CD4-positive, alpha-beta T cell (primary cell): ENCODE data around the gene KIRREL2. TPM values are rescaled to one million over a fixed set of nuclear protein-coding genes. Genes with fewer than 3 reads are reported as not detected.
A peak's percentile ranks its signal among the peaks of the same experiment; 100 is the strongest.
"Not testable (repeated sequence)": the region's sequence is repeated elsewhere in the genome, so short reads cannot be mapped to it uniquely, and the experiment has no call there.

ENCODE experiments used
- ATAC-seq: fragments of 200-7000 bp; cut with Tn5 transposase; one replicate; pipeline ENCODE4 v1.10.0; 2022; ENCODE audit warnings: mild to moderate bottlenecking; ENCODE audit not compliant: poor library complexity
- CTCF ChIA-PET: fragments of 350-600 bp; sonication (Branson Sonifier 250); formaldehyde crosslinking; loops from one replicate; lab custom pipeline; 2021; ENCODE audit warnings: antibody characterized with exemption, inconsistent platforms; lab: Charles Lee
- POLR2A ChIA-PET: fragments of 350-600 bp; sonication (Branson Sonifier 250); formaldehyde crosslinking; loops from one replicate; lab custom pipeline; 2021; ENCODE audit warnings: antibody characterized with exemption, inconsistent platforms; lab: Charles Lee
- DNase-seq, 14 experiments: peaks; one replicate each; pipeline ENCODE4 v3.0.0-alpha.2; 2013 to 2020; ENCODE audit warnings: mixed read lengths in 2 of 14
- H3K27ac ChIP-seq, 2 donors: one replicate each; pipeline versions ENCODE4 v1.5.1 to v1.7.0; 2013; ENCODE audit warnings: low read length in 2 of 2, low read depth in 1 of 2, mild to moderate bottlenecking in 1 of 2
- H3K27me3 ChIP-seq, 2 experiments: 1 replicate in 1 of 2; 2 replicates in 1 of 2; pipeline versions ENCODE4 v1.6.1 to v1.7.0; 2013; ENCODE audit warnings: low read length in 2 of 2, control low read depth in 1 of 2, mild to moderate bottlenecking in 1 of 2, moderate library complexity in 1 of 2; ENCODE audit not compliant: insufficient read depth in 2 of 2, control insufficient read depth in 1 of 2
- H3K36me3 ChIP-seq: one replicate; pipeline ENCODE4 v1.6.1; 2013; ENCODE audit warnings: low read length, control low read depth; ENCODE audit not compliant: insufficient read depth
- H3K4me1 ChIP-seq: one replicate; pipeline ENCODE4 v1.6.1; 2013; ENCODE audit warnings: low read length, control low read depth; ENCODE audit not compliant: insufficient read depth
- H3K4me3 ChIP-seq: one replicate; pipeline ENCODE4 v1.5.1; 2013; ENCODE audit warnings: mild to moderate bottlenecking, low read length, moderate library complexity
- H3K9me3 ChIP-seq, 2 experiments: 1 replicate in 1 of 2; 2 replicates in 1 of 2; pipeline versions ENCODE4 v1.6.1 to v1.7.0; 2013; ENCODE audit warnings: low read length in 2 of 2, mild to moderate bottlenecking in 2 of 2, control low read depth in 1 of 2, moderate library complexity in 1 of 2; ENCODE audit not compliant: control insufficient read depth in 1 of 2, insufficient read depth in 1 of 2
- H3K27ac Mint-ChIP-seq: one replicate; pipeline ENCODE4 v1.8.0; 2020; ENCODE audit warnings: mixed read lengths
- H3K27me3 Mint-ChIP-seq: one replicate; pipeline ENCODE4 v1.8.0; 2021; ENCODE audit warnings: mixed read lengths
- H3K36me3 Mint-ChIP-seq: one replicate; pipeline ENCODE4 v1.8.0; 2021; ENCODE audit warnings: low read depth, mixed read lengths
- H3K4me1 Mint-ChIP-seq: one replicate; pipeline ENCODE4 v1.8.0; 2021; ENCODE audit warnings: low read depth, mixed read lengths
- H3K4me3 Mint-ChIP-seq: one replicate; pipeline ENCODE4 v1.8.0; 2020; ENCODE audit warnings: mild to moderate bottlenecking, mixed read lengths
- H3K9me3 Mint-ChIP-seq: one replicate; pipeline ENCODE4 v1.8.0; 2020; ENCODE audit warnings: mixed read lengths
- intact Hi-C, 2 experiments: fragments of 100-400 bp; cut with DNase I in 1 of 2; cut with micrococcal nuclease in 1 of 2; formaldehyde crosslinking; loops; one replicate each; pipeline versions ENCODE4 v1.15.1 to v1.9.0; 2023 to 2025; cut with DNase I, micrococcal nuclease
- total RNA-seq, 174 experiments: library from RNA in 2 of 174; stranded (reverse) in 2 of 174; gene quantifications; one replicate each; pipeline ENCODE4 v1.2.3 and lab custom pipeline; 2021 to 2026
- TF ChIP-seq, protein P1 (sequence below): fragments of 200-600 bp; IDR thresholded peaks from one replicate; pipeline ENCODE4 v1.8.0; 2022; ENCODE audit warnings: antibody characterized with exemption, mild to moderate bottlenecking

The KIRREL2 gene
- total RNA-seq, 2 experiments from 2014 or later = 0.14 TPM; not detected in 1

DNA sequence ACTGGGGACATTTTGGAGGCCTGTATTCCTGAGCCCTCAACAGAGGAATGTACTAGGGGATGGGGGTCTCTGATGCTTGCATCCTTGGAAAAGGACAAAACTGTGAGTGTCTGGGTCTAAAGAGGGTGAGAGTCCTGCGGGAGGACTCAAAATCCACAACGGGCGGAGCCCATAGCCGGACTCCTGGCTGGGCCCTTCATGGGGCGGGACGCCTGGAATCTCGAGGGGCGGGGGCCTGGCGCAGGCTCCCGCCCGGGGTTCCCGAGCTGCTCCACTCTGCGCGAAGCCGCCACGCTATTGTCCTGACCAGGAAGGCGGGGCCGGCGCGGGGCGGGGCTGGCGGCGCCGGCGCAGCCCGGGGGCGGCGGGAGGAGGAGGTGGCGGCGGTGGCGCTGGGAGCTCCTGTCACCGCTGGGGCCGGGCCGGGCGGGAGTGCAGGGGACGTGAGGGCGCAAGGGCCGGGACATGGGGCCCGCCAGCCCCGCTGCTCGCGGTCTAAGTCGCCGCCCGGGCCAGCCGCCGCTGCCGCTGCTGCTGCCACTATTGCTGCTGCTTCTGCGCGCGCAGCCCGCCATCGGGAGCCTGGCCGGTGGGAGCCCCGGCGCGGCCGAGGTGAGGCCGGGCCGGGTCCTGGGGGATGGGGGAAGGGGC is 11.6 kb downstream of the KIRREL2 start, which contains the start of gene APLP1:
TSS of gene APLP1 (plus strand) at position 403 of the 651 bp plus-strand sequence. CDS start at position 466, 63 bp downstream.
- Histone ChIP-seq H3K9me3 (peaks cover 0 to 24% of the 10 kb centered on the region in 2 experiments), H3K4me1 (peaks cover 24% of the 10 kb centered on the region), H3K36me3 (no peaks in the 10 kb centered on the region), H3K4me3 (peak within 1 kb of the TSS; percentile 20), H3K27me3 (peaks cover 35 to 42% of the 10 kb centered on the region in 2 experiments), H3K27ac (no peak within 1 kb of the TSS)
- intact Hi-C loops = no loop called here
- TF ChIP-seq, protein P1, sequence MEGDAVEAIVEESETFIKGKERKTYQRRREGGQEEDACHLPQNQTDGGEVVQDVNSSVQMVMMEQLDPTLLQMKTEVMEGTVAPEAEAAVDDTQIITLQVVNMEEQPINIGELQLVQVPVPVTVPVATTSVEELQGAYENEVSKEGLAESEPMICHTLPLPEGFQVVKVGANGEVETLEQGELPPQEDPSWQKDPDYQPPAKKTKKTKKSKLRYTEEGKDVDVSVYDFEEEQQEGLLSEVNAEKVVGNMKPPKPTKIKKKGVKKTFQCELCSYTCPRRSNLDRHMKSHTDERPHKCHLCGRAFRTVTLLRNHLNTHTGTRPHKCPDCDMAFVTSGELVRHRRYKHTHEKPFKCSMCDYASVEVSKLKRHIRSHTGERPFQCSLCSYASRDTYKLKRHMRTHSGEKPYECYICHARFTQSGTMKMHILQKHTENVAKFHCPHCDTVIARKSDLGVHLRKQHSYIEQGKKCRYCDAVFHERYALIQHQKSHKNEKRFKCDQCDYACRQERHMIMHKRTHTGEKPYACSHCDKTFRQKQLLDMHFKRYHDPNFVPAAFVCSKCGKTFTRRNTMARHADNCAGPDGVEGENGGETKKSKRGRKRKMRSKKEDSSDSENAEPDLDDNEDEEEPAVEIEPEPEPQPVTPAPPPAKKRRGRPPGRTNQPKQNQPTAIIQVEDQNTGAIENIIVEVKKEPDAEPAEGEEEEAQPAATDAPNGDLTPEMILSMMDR = no peak
- Mint-ChIP-seq H3K27ac (no peak within 1 kb of the TSS), H3K4me1 (peaks cover 15% of the 10 kb centered on the region), H3K9me3 (no peaks in the 10 kb centered on the region), H3K4me3 (peak within 1 kb of the TSS; percentile 63), H3K27me3 (peaks cover 74% of the 10 kb centered on the region), H3K36me3 (no peaks in the 10 kb centered on the region)
- ChIA-PET CTCF (interaction anchor here (0.7 kb wide), 1 partner anchor 63 kb away, joined by 3 read pairs; no protein-coding TSS in a partner anchor), POLR2A (interaction anchor here (1.1 kb wide), 1 partner anchor 247 kb away, joined by 3 read pairs; the partner anchor contains the start of genes POLR2I and TBCB)
- DNase-seq (peak; percentile 30 to 78 (median 62)), ATAC-seq (peak; percentile 56)

DNA sequence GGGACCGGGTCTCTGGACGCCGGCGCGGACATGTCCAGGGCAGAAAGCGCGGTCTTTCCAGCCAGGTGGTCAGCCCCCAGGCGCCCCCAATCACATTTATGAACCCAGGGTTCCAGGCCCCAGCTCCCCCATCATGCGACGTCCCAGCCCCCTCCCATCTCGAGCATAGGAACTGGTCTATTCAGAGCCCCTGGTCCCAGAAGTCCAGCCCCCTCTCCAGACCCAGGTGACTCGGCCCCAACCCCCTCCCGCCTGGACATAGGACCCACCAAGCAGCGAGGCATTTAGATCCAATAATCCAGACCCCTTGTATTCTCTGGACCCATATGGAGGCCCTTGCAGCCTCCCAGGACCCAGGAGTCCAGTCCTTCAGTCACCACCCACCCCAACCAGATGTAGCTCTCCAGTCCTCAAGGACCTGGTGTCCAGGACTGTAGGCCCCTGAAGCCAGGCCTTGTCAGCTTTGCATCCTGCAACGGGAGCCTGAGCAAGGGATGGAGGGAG is 12.2 kb downstream of the KIRREL2 start:
- ATAC-seq = no peak
- intact Hi-C loops = no loop called here
- H3K4me3 ChIP-seq = peak overlapping the region; percentile 20
- ChIA-PET POLR2A (interaction anchor here (1.1 kb wide), 1 partner anchor 246 kb away, joined by 3 read pairs; the partner anchor contains the start of genes POLR2I and TBCB), CTCF (interaction anchor here (0.7 kb wide), 1 partner anchor 62 kb away, joined by 3 read pairs; no protein-coding TSS in a partner anchor)
- DNase-seq = peak in 1 of 14 experiments; percentile 53
- peaks cover 24% of the 10 kb centered on the region for H3K4me1 ChIP-seq
- H3K9me3 ChIP-seq = peaks cover 0 to 24% of the 10 kb centered on the region in 2 experiments
- H3K27ac ChIP-seq = no peak overlapping the region
- Mint-ChIP-seq H3K36me3 (no peaks in the 10 kb centered on the region), H3K27ac (no peak overlapping the region), H3K27me3 (peaks cover 76% of the 10 kb centered on the region), H3K9me3 (no peaks in the 10 kb centered on the region), H3K4me3 (peak overlapping the region; percentile 63), H3K4me1 (peaks cover 15% of the 10 kb centered on the region)
- no peaks in the 10 kb centered on the region for H3K36me3 ChIP-seq
- peaks cover 35 to 42% of the 10 kb centered on the region in 2 experiments for H3K27me3 ChIP-seq
- TF ChIP-seq, protein P1 = no peak

DNA sequence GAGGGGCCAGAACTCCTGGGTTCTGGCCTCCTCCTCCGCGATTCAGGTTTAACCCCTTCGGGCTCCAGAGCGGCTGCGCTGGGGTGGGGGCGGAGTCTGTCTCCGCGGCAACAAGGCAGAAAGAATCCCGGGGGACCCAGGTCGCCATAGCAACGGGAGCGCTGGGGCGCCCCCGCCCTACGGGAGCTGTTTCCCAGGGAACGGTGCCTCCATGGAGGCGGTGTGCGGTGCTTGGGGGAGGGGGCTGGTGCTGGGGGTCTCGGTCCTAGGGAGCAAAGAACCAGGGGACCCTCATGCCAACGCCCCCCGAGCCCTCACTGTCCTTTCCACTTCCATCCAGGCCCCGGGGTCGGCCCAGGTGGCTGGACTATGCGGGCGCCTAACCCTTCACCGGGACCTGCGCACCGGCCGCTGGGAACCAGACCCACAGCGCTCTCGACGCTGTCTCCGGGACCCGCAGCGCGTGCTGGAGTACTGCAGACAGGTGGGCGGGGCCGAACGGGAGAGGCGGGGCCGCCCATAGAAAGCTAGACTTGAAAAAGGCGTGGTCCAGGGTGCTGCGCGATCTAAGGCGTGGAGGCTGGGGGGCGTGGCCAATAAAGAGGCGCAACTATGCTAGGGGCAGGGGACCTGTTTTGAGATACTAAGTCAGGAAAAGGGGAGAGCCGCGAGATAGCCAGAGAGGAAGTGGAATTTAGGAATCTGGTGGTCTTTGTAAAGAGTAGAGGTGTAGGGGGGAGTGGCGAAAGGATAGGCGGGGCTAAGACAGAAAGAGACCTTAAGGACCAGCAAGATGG is 12.8 kb downstream of the KIRREL2 start:
- TF ChIP-seq, protein P1 = no peak
- H3K27me3 Mint-ChIP-seq = peaks cover 76% of the 10 kb centered on the region
- Histone ChIP-seq H3K36me3 (no peaks in the 10 kb centered on the region), H3K27me3 (peaks cover 35 to 42% of the 10 kb centered on the region in 2 experiments), H3K4me1 (peaks cover 24% of the 10 kb centered on the region), H3K4me3 (peak overlapping the region; percentile 20), H3K27ac (no peak overlapping the region), H3K9me3 (peaks cover 0 to 24% of the 10 kb centered on the region in 2 experiments)
- POLR2A ChIA-PET = interaction anchor here (0.7 kb wide), 1 partner anchor 145 kb away, joined by 3 read pairs; the partner anchor contains the start of gene ALKBH6
- H3K9me3 Mint-ChIP-seq = no peaks in the 10 kb centered on the region
- intact Hi-C loops = no loop called here
- no peak overlapping the region for H3K27ac Mint-ChIP-seq
- H3K4me3 Mint-ChIP-seq = peak overlapping the region; percentile 63
- no peaks in the 10 kb centered on the region for H3K36me3 Mint-ChIP-seq
- peak; percentile 96 for ATAC-seq
- peaks cover 15% of the 10 kb centered on the region for H3K4me1 Mint-ChIP-seq
- peak; percentile 60 to 92 (median 76) for DNase-seq
- CTCF ChIA-PET = interaction anchor here (1.0 kb wide), 1 partner anchor 89 kb away, joined by 4 read pairs; no protein-coding TSS in a partner anchor

DNA sequence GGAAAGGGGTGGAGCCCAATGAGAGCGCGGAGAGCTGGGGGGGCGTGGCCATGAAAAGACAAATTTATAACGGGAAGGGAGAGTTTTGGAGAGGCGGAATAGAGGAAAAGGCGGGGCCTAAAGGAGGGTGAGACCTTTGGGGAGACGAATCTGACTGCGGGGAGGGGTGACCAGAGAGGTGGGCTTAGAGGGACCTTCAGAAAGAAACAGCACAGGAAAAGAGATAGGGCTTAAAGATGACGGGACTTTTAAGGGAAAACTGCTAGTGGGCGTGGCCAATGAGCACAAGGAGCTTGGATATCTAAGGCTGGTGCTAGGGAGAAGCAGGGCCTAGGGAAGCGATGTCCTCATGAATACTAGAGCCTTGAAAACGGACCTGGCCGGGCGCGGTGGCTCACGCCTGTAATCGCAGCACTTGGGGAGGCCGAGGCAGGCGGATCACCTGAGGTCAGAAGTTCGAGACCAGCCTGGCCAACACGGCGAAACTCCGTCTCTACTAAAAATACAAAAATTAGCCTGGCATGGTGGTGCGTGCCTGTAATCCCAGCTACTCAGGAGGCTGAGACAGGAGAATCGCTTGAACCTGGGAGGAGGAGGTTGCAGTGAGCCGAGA is 13.5 kb downstream of the KIRREL2 start:
- not testable (repeated sequence) for H3K36me3 Mint-ChIP-seq
- POLR2A ChIA-PET = interaction anchor here (0.7 kb wide), 1 partner anchor 144 kb away, joined by 3 read pairs; the partner anchor contains the start of gene ALKBH6

More for the DNA sequence above, 13.5 kb downstream of the KIRREL2 start:
- DNase-seq, ATAC-seq, H3K27ac ChIP-seq, H3K27ac Mint-ChIP-seq, H3K36me3 ChIP-seq, intact Hi-C loops, H3K9me3 Mint-ChIP-seq: not testable (repeated sequence)
- peak overlapping the region; percentile 20 for H3K4me3 ChIP-seq
- Mint-ChIP-seq H3K27me3 (peaks cover 72% of the 10 kb centered on the region), H3K4me3 (peak overlapping the region; percentile 52), H3K4me1 (peaks cover 15% of the 10 kb centered on the region)
- CTCF ChIA-PET = interaction anchor here (1.0 kb wide), 1 partner anchor 89 kb away, joined by 4 read pairs; no protein-coding TSS in a partner anchor
- H3K27me3 ChIP-seq = peaks cover 35 to 42% of the 10 kb centered on the region in 2 experiments
- H3K4me1 ChIP-seq = peaks cover 24% of the 10 kb centered on the region
- peaks cover 0 to 24% of the 10 kb centered on the region in 2 experiments for H3K9me3 ChIP-seq
